ENCODE results near the gene RAI1.

The RAI1 gene

GRCh38 chr17:17859909-17860765, 178.9 kb downstream of the RAI1 start:
- Histone ChIP-seq H3K4me1 (ENCODE audit: control insufficient read depth, insufficient read depth, low read length) (0 out of 2 replicates have a peak, but pooled peaks cover 4% of the 10 kb centered on the region), H3K27ac (ENCODE audit: low read length) (no peak overlapping the region), H3K9me3 (ENCODE audit: control insufficient read depth, insufficient read depth, low read length) (no peaks in the 10 kb centered on the region), H3K36me3 (ENCODE audit: control insufficient read depth, insufficient read depth, low read length) (no peaks in the 10 kb centered on the region), H3K27me3 (ENCODE audit: control insufficient read depth, insufficient read depth, low read length) (no peaks in the 10 kb centered on the region), H3K4me3 (ENCODE audit: low read length) (no peak overlapping the region)
- DNase-seq (ENCODE audit: low read depth, low spot score) = no peak
- WGBS (ENCODE audit: insufficient coverage, insufficient read length) = no CpG with 5 or more reads among the region's 9 CpGs

DNA sequence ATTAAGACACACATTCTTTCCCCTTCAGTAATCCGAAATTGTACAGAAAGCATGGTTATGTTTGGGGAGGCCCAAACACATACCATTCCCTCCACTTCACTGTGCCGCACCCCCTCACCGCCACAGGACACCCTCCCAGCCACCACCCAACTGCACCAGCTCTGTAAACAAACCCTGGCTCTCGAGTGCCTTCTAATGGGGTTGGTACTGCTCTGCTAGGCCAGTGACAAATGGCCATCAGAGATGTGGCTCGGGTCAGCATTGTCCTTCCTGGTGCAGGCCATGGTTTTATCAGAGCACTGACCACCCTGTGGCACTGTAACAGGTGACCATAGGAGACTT, 179.5 kb downstream of the RAI1 start:
- H3K36me3 ChIP-seq (ENCODE audit: control insufficient read depth, insufficient read depth, low read length) = no peaks in the 10 kb centered on the region
- H3K4me1 ChIP-seq (ENCODE audit: control insufficient read depth, insufficient read depth, low read length) = 0 out of 2 replicates have a peak, but pooled peaks cover 4% of the 10 kb centered on the region
- no peaks in the 10 kb centered on the region for H3K9me3 ChIP-seq (ENCODE audit: control insufficient read depth, insufficient read depth, low read length)
- H3K27ac ChIP-seq (ENCODE audit: low read length) = no peak overlapping the region
- DNase-seq (ENCODE audit: low read depth, low spot score) = no peak
- no peak overlapping the region for H3K4me3 ChIP-seq (ENCODE audit: low read length)
- WGBS (ENCODE audit: insufficient coverage, insufficient read length) = no CpG with 5 or more reads among the region's 5 CpGs
- no peaks in the 10 kb centered on the region for H3K27me3 ChIP-seq (ENCODE audit: control insufficient read depth, insufficient read depth, low read length)
